Gastroesophageal sphincter (tissue), 4 donors: ENCODE results near the gene TMCO5A. TPM values are rescaled to one million over a fixed set of nuclear protein-coding genes. Genes with fewer than 3 reads are reported as not detected.

ENCODE experiments used
- ATAC-seq: fragments of 150-250 bp; one replicate; pipeline ENCODE4 v1.9.1; 2016; ENCODE audit warnings: mild to moderate bottlenecking, moderate library complexity
- H3K27ac ChIP-seq, 4 donors: fragments of 200-600 bp; sonication (generic) in 3 of 4; 1 replicate in 3 of 4; 2 replicates in 1 of 4; pipeline ENCODE4 v1.5.1; 2016 to 2019
- H3K27me3 ChIP-seq: fragments of 200-600 bp; sonication (generic); one replicate; pipeline ENCODE4 v1.5.1; 2019
- H3K36me3 ChIP-seq, 2 donors: fragments of 200-600 bp; sonication (generic); one replicate each; pipeline ENCODE4 v1.5.1; 2019; ENCODE audit warnings: control low read depth in 1 of 2
- H3K4me1 ChIP-seq, 3 donors: fragments of 200-600 bp; sonication (generic); 1 replicate in 2 of 3; 2 replicates in 1 of 3; pipeline ENCODE4 v1.5.1; 2016 to 2019; ENCODE audit warnings: control low read depth in 2 of 3
- H3K4me3 ChIP-seq, 2 donors: fragments of 200-600 bp; sonication (generic); one replicate each; pipeline ENCODE4 v1.5.1; 2019; ENCODE audit warnings: mild to moderate bottlenecking in 1 of 2, moderate library complexity in 1 of 2
- H3K9me3 ChIP-seq, 3 donors: fragments of 200-600 bp; sonication (generic); one replicate each; pipeline ENCODE4 v1.5.1; 2017 to 2019; ENCODE audit warnings: control low read depth in 2 of 3
- EP300 ChIP-seq: sonication (generic); formaldehyde crosslinking; IDR thresholded peaks from one replicate; pipeline ENCODE4 v1.6.1; 2017; ENCODE audit warnings: antibody characterized with exemption, mild to moderate bottlenecking
- POLR2A ChIP-seq, 2 donors: fragments of 450-650 bp; IDR thresholded peaks; one replicate each; pipeline ENCODE4 v1.6.1; 2017; ENCODE audit warnings: antibody characterized with exemption in 2 of 2, mild to moderate bottlenecking in 2 of 2, moderate library complexity in 1 of 2
- POLR2AphosphoS5 ChIP-seq: sonication (generic); formaldehyde crosslinking; IDR thresholded peaks from one replicate; pipeline ENCODE4 v1.6.1; 2017; ENCODE audit warnings: antibody characterized with exemption
- WGBS, 2 donors: methylation state at CpG; one replicate each; pipeline ENCODE4 v1.1.5; 2018; ENCODE audit warnings: low coverage in 1 of 2; 5-methylcytosine and 5-hydroxymethylcytosine counted together
- total RNA-seq, 4 donors: library from RNA; depleted of rRNA; stranded (reverse); fragments of >200 nt; gene quantifications; one replicate each; pipeline ENCODE4 v1.1.0, GENCODE V29; 2016
- TF ChIP-seq, protein P1 (sequence below), 4 experiments: fragments of 200-600 bp in 2 of 4; fragments of 450-650 bp in 2 of 4; sonication (generic) in 1 of 4; IDR thresholded peaks; one replicate each; pipeline ENCODE4 v1.5.1; 2017 to 2019; ENCODE audit warnings: antibody characterized with exemption in 4 of 4, mild to moderate bottlenecking in 2 of 4, moderate library complexity in 2 of 4

Gene TMCO5A
- not detected for total RNA-seq

DNA sequence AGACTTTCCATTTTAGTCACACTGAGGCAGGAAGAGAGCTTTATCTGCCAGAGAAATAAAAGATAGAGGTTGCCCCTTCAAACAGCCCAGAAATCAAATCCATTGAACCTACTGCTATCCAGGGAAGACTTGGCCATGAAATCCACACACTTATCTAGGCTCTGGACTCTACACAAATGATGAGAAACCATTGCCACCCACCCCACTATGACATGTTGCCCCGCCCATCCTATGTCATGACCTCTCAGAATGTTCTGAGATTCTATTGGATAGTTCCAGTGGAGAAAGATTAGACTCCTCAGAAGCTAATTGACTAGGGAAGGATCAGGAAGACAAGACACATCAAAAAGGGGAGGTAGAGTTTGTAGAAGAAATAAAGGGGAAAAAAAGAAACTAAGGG lies at the start of gene TMCO5A:
TSS of gene TMCO5A (plus strand) at position 301 of the 400 bp plus-strand sequence. CDS start 1,684 bp downstream, outside the sequence.
- no peak for ATAC-seq
- H3K27ac ChIP-seq = no peak within 1 kb of the TSS
- 73% methylated on average over 1 of the region's 1 CpG; no CpG with 5 or more reads in 1 of the 2 donors for WGBS, 2 donors
- H3K4me3 ChIP-seq = no peak within 1 kb of the TSS
- H3K27me3 ChIP-seq = no peaks in the 10 kb centered on the region
- H3K36me3 ChIP-seq = no peaks in the 10 kb centered on the region
- no peak for TF ChIP-seq POLR2A (IDR thresholded peaks at IDR 0.05)
- no peak for TF ChIP-seq POLR2AphosphoS5
- TF ChIP-seq, protein P1, sequence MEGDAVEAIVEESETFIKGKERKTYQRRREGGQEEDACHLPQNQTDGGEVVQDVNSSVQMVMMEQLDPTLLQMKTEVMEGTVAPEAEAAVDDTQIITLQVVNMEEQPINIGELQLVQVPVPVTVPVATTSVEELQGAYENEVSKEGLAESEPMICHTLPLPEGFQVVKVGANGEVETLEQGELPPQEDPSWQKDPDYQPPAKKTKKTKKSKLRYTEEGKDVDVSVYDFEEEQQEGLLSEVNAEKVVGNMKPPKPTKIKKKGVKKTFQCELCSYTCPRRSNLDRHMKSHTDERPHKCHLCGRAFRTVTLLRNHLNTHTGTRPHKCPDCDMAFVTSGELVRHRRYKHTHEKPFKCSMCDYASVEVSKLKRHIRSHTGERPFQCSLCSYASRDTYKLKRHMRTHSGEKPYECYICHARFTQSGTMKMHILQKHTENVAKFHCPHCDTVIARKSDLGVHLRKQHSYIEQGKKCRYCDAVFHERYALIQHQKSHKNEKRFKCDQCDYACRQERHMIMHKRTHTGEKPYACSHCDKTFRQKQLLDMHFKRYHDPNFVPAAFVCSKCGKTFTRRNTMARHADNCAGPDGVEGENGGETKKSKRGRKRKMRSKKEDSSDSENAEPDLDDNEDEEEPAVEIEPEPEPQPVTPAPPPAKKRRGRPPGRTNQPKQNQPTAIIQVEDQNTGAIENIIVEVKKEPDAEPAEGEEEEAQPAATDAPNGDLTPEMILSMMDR (IDR thresholded peaks at IDR 0.05) = no peak
- TF ChIP-seq EP300 = no peak
- H3K9me3 ChIP-seq = no peaks in the 10 kb centered on the region
- H3K4me1 ChIP-seq = no peaks in the 10 kb centered on the region

DNA sequence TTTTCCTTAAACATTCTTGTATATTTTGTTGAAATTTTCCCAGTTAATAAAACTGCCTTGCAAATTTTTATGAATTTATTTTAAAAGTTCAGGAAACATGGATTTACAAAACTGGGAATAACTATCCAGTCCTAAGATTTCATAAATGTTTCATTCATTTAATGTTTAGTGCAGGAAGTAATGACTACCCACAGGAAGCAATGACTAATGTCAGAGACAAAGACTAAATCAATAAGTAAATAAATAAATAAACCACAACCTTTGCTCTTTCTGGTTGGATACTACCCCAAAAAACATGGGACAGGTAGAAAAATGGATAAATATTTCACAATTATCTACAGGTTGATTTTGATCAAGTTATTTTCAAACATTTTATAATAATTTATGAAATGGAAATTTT lies 48.8 kb upstream of the TMCO5A start:
- H3K4me1 ChIP-seq = no peaks in the 10 kb centered on the region
- TF ChIP-seq POLR2A (IDR thresholded peaks at IDR 0.05) (no peak), POLR2AphosphoS5 (no peak), EP300 (no peak)
- TF ChIP-seq, protein P1 (IDR thresholded peaks at IDR 0.05) = no peak
- no peak for ATAC-seq
- H3K27me3 ChIP-seq = no peaks in the 10 kb centered on the region
- no peak overlapping the region for H3K4me3 ChIP-seq
- H3K27ac ChIP-seq = no peak overlapping the region
- no peaks in the 10 kb centered on the region for H3K9me3 ChIP-seq
- H3K36me3 ChIP-seq = no peaks in the 10 kb centered on the region

GRCh38 chr15:37888356-37888755 lies 46.1 kb upstream of the TMCO5A start:
- WGBS, 2 donors = 87 to 100% methylated on average over 1 to 4 of the region's 4 CpGs
- Histone ChIP-seq H3K27ac (no peak overlapping the region), H3K9me3 (no peaks in the 10 kb centered on the region), H3K36me3 (no peaks in the 10 kb centered on the region), H3K4me1 (no peaks in the 10 kb centered on the region), H3K27me3 (no peaks in the 10 kb centered on the region), H3K4me3 (no peak overlapping the region)
- no peak for ATAC-seq
- no peak for TF ChIP-seq POLR2AphosphoS5

DNA sequence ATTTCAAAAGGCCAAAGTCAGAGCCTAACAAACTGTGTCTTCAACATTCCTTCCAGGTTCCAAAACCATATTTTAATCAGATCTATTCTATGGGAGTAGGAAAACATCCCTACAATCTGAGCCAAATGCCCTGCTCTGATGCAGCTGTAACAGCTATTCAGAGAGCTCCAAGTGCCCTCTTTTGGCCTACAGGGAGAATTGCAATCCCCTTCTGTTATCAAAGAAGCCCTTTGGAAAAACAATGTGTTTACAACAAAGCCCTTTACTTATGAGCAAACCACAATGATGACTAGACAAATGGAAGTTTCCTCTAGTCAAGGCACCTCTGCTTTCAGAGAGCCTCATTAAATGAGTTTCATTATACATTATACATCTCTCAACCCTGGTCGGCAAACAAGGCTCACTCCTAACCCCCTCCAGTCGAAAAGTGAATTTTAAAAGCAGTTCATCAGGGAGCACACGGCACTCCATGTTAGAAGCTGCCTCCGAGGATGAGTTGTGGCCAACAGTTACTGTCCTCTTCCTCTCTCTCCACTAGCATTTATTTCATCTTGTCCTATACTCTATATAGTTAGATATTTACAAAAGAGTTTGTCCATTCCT lies 42.6 kb upstream of the TMCO5A start:
- no peaks in the 10 kb centered on the region for H3K4me1 ChIP-seq
- no peak overlapping the region for H3K27ac ChIP-seq
- H3K36me3 ChIP-seq = no peaks in the 10 kb centered on the region
- 27 to 38% methylated on average over 4 of the region's 4 CpGs for WGBS, 2 donors
- H3K4me3 ChIP-seq = no peak overlapping the region
- ATAC-seq = no peak
- H3K9me3 ChIP-seq = no peaks in the 10 kb centered on the region
- H3K27me3 ChIP-seq = no peaks in the 10 kb centered on the region
- no peak for TF ChIP-seq POLR2AphosphoS5
- TF ChIP-seq, protein P1 (IDR thresholded peaks at IDR 0.05) = peak; percentile 26 to 75 (median 42)

DNA sequence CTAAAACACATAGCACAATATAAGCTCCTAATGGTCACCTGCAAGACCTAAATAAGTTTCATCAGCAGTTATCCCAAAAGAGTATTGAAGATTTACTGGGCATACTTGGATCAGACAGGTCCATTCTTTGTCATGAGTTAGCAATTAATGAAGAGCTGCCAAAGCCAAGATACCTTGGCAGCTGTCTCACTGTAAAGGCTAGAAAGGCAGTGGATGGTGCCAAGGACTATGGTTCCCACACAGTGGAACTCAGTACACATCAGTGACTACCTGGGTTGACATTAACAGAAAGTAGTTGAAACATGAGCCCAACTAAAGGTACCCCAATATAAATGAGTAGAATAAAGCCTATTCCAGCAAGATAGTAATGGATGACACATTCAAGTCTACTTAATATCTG lies 41.1 kb upstream of the TMCO5A start:
- no peaks in the 10 kb centered on the region for H3K9me3 ChIP-seq
- H3K27me3 ChIP-seq = no peaks in the 10 kb centered on the region
- H3K27ac ChIP-seq = no peak overlapping the region
- H3K4me1 ChIP-seq = no peaks in the 10 kb centered on the region
- no peak for ATAC-seq
- H3K36me3 ChIP-seq = no peaks in the 10 kb centered on the region
- H3K4me3 ChIP-seq = no peak overlapping the region
- TF ChIP-seq POLR2AphosphoS5 = no peak
- no peak for TF ChIP-seq POLR2A (IDR thresholded peaks at IDR 0.05)
- no peak for TF ChIP-seq EP300
- TF ChIP-seq, protein P1 (IDR thresholded peaks at IDR 0.05) = no peak
